HG03521 (cell line): ENCODE measurements around the gene RPL29.

Experiments
- ATAC-seq: cut with Tn5 transposase; IDR thresholded peaks from one replicate; pipeline ENCODE4 v1.9.1; 2021; ENCODE audit warnings: mild to moderate bottlenecking, moderate library complexity; ENCODE audit not compliant: unreplicated experiment

The RPL29 gene

DNA sequence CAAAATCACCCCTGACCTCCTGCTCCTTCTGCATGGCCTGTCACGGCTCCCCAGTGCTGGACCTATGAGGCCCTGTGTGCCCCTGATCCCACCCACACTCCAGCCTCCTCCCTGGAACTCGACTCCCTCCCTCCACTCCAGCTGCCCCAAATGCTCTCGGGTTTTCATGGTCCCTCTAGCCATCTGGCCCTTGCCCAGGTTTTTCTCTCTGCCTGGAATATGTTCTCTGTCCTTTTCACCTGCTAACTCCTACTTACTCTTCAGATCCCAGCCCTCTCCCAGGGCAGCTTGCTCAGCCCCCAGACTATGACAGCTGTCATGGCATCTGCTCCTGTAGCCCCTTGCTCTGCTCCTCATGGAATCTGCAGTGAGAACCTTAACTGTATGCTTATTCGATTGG is 30.3 kb upstream of the RPL29 start:
- no peak for ATAC-seq

DNA sequence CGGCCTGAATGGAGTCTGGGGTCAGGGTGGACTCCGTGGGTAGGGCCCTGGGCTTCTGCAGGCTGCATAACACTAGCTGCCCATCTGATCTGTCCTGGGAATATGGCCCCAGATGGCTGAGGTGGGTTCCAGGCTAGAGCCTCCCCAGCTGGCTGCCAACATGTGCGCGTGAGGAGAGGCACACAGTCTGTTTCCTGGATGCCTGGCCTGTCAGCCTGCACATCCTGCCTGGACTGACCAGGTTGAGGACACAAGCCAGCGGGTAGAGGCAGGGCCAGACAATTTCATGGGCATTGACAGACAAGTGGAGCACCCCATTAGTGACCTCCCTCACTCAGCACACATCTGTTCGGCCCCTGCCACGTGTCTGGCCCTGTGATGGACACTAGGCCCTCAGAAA is 29.8 kb upstream of the RPL29 start:
- ATAC-seq: no peak

DNA sequence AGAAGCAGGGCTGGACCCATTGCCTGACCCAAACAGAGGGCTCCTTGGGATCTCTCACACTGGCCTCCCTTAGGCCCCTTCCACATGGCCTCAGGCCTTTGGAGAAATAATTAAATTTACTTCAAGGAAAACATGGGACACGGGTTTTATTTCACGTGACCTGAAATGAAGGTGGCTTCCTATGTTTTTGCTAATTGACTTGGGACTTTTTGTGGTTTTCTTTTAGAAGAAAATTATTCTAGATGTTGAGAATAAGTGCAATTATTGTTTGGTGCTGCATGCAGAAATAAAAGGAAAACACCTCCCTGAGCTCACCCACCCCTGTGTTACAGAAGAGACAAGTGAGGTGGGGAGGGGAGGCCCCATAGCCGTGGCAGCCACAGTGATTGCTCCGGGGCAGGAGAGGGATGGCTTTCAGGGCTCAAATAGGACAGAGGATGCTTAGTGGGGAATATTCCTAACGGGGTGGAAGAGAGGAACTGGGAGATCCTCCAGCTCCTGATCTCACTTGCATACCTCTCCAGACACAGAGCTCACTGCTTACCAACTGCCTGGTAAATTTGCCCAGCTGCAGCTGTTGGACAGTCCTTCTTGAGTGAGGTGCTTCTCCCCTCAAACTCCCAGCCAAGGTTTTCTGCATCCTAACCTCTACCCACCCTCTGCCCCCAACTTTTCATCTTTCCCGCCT is 29.2 kb upstream of the RPL29 start:
- ATAC-seq: no peak

DNA sequence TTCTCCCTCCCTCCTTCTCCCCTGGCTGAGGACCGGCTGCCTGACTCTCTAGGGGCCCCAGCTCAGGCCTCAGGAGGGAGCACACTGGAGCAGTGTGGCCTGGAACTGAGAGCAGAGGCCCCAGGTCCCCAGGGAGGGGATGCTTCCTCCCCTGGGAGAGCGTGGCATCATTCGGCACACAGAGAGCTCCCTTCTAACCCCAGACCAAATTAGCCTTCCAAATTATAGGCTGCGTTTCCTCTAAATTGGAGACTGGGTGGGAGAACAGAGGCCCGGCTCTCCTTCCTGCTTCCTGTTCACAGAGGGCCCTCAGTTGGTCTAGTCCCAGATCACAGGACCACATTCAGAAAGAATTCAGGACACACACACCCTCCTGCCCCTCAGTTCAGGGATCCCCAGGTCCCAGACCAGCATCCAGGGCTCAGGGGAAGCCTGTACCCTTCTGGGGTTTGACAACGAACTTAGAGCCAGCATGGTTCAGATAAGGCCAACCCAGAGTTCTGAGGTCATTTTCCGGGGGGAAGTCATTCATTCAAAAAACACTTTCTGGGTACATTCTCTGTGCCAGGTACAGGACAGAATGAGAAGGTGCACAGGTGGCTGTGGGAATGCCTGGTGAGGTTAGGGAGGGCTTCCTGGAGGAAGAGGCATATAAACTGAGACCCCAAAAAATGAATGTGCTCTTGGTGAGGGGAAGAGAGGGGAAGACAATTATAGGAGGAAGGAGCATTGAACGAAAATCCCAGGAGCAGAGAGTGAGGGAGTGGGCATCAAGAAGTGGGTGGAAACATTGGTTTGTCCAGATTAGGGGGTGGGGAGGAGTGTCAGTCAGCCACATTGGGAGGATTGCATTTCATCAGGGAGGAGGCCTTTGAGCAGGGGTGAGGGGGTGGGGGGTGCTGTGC is 28.4 kb upstream of the RPL29 start:
- ATAC-seq: no peak

DNA sequence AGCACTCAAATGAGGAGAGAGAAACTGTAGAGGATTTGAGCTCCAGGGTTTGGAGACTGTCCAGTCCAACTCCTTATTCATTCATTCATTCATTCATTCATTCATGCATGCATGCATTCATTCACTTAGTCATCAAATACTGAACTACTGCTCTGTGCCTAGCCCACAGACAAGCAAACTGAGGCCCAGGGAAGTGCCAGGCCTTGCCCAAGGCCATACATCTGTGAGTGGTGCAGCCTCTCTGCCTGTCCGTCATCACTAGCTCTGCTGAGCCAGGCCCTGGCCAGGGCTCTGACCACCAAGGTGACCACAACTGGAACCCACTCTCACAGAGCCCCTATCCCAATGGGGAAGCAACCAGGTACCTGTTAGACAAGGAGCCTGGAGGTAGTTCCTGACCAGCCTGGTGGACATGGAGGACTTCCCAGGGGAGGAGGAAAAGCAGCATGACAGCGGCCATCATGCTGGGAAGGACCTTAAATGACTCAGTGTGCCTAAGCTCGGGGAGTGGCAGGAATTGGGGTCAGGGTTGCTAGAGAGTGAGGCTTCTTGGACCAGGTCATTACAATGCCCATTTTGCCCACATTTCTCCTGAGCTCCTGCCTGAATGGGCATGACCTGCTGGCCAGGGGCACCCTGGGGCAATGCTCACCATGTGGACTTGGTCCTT is 27.5 kb upstream of the RPL29 start:
- ATAC-seq: no peak

DNA sequence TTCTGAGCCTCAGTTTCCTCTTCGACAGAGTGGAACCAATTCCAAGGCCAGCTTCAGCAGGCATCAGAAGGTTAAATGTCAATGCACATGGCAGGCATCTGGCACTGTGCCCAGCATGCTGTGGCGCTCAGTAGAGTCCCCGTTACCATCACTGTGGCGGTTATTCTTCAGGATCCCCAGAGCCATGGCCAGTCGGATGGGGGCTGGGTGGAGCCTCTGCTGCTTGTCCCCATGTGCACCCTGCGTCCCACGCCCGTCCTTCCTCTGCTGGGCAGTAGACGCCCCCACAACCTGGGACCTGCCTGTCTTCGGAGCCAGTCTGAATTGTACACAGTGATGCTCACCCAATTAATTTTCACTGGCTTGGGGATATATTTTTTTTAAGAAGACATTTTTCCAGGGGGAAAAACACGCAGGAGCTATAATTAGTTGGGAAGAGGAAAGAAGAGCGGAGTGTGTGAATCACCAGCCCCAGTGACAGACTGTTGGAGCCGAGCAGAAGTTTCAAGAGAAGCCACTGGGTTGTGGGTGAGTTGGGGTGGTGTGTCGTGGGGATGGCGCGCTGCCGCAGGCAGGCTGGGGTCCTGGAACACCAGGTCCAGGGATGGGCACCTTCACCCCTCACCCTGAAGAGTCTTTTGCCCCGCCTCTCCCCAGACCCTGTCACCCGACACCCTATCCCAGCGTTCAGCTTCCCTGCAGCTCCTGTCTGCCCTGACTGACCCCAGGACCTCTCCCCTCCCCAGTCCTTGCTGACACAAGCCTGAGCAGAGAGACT is 26.8 kb upstream of the RPL29 start:
- no peak for ATAC-seq

DNA sequence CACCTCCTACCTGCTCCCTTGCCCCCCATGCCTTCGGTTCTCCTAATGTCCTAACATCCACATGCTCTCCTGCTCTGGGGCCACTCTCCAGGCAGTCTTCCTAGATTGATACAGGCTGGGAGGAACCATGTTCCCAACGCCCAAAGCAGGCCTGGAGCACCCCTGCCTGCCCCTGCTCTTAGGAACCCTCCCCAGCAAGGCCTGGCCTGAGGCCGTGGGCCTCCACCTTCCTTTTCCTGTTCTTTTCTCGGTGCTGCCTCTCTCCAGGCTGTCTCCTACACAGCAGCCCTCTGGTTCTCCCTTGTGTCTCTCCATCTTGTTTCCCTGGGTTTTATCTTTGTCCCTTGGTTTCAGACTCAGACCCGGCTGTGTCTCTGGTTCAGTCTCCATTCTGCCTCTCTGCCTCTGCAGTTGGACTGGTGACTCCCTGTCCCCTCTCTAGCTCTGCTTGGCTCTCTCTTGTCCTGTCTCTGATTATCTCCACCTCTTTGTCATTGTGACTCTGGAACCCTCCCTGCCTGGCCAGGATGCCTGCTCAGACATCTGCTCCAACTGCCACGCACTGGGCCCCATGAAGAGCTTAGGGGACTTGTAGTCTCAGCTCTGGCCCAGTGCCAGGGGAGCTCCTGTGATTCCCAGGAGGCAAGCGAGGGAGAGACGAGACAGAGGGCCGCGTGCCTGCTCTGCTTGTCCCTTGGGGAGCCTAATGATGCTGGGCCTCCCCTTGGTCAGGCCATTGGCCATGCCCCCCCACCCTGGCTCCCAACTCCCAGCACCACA is 26.0 kb upstream of the RPL29 start:
- no peak for ATAC-seq

DNA sequence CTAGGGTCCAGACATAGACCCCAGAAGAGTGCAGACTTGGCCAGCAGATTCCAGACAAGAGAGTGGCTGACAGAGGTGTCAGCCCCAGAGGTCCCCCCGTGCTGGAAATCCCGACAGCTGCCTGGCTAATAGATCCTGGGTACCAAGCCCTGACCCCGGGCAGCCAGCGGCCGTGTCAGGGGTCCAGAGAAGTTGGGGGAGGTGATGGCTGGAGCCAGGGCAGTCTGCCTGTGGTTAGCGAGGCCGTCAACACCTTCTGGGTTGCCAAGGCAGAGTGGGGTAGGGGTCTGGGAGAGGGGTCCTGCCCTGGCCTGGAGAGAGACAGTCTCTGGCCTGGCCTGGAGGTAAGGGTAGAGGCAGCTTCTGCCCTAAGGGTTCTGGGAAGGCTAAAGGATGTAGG is 25.1 kb upstream of the RPL29 start:
- no peak for ATAC-seq

DNA sequence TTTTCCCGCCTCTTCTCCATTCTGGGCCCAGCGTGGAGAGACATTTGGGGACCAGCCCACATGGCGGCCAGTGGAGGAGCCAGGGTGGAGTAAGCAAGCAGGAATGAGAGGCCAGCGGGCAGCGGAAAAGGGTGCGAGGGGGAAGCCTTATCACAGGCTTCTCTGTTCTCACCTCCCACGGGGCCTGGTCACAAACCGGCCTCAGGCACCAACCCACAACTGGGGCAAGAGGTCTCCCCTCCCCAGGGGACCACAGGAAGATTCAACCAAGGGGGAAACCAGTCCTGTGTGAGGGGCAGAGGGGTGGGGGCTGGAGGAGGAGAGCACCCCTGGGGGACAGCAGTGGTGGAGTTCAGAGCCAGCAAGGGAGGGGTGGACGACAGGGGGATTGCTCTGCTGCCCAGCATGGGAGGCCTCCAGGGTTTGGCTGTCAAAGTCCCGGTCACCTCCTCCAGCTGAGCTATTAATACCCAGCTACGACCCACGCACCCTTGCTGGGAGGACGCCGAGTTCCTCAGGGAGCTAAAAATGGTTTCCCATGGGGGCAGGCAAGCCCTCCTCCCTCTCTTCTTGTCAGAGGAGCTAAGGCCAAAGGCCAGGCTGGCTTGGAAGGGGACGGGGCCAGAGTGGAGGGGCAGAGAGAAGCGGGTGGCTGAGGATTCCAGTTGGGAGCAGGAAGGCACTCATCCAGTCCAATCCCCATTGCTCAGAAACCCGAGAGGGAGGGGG is 23.8 kb upstream of the RPL29 start:
- no peak for ATAC-seq

DNA sequence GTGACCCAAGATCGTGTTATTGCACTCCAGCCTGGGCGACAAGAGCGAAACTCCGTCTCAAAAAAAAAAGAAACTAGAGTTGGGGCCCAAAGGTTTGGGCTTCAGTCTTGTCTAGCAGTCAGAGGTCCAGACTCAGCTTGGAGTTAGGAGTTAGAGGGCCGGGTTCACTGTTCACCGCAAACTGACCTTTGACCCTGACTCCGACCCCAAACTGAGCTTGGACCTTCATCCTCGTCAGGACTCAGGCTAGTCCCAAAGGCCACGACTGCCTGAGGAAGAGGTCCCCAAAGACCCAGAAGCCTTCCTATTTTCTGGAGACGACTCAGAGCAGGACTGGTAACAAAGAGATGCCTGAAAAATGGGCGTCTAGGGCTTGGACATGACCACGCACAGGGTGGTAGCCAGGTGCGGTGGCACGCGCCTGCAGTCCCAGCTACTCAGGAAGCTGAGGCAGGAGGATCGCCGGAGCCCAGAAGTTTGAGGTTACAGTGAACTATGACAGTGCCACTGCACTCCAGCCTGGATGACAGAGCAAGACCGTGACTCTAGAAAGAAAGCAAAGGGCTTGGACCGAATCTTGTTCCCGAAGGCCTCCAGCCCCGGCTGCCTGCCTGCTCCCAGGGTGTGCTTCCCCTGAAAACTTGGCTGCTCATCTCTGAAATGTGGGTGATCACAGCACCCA is 22.8 kb upstream of the RPL29 start:
- no peak for ATAC-seq

DNA sequence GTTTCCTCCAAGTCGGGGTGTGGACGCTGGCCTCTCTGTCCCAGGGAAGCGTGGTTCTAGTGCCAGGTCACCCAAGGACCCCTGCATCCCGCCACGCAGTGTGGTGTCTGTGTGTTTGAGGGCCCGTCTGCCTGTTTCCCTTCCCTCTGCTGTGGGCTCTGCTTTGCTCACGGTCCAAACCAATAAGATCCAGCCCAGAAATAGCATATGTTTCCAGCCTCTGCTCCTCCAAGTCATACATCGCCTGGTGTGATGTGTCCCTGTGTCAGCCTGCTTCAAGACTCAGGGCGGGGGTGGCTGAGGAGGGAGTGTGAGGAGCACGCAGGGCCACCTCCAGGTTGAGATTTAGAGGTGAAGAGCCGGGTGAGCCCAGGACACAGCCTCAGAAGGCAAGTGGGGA is 21.9 kb upstream of the RPL29 start:
- ATAC-seq: no peak

DNA sequence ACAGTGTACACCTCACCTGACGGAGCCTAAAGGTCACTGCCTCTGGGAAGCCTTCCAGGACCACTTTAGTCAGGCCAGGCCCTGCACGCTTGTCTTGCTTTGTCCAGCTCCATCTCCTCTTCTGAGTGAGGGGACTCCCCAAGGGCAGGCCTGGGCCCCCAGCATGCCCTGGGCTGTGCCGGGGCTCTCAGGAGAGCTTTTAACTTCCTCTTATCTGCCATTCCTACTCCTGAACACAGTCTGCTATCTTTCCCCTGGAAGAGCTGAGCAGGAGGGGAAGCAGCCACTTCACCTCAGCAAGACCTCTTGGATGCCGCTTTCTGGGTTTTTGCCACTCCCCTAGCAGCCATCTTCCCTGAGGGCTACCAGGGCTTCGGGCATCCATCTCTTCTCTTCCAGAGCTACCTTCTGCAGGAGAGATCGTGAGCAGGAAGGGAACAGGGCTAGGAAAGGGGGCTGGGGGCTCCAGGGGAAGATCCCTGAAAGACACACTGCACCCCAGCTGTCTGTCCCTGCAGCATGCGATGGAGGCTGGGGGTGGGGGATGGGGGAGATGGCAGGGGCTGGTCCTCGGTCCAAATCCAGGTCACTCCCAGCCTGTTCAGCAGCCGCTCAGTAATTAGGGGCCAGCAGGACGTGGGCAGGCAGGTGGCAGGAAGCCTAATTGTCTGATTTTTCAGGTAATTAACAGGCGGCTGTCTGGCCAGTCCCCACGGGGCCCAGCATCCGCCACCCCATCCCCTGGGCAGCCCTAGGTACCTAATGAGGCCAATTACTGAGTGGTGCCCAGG is 19.9 kb upstream of the RPL29 start:
- ATAC-seq: no peak

DNA sequence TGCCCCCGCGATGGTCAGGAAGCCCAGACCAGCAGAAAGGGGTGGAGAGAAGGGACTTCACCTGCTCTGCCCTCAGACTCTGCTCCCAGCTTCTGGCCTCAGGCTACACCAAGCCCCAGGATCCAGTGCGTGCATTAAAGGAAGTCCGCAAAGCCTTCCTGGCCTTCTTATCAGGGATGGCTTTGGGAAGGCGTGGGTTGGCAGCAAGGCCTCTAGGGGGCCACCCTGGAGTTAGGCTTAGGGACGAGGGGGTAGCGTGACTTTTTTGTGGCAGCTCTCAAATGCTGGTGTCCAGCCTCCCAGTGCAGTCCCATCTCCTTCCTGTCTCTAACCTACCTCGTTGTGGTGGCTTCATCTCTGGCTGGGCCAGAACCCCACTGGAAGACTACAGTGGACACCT is 18.9 kb upstream of the RPL29 start:
- ATAC-seq: no peak

DNA sequence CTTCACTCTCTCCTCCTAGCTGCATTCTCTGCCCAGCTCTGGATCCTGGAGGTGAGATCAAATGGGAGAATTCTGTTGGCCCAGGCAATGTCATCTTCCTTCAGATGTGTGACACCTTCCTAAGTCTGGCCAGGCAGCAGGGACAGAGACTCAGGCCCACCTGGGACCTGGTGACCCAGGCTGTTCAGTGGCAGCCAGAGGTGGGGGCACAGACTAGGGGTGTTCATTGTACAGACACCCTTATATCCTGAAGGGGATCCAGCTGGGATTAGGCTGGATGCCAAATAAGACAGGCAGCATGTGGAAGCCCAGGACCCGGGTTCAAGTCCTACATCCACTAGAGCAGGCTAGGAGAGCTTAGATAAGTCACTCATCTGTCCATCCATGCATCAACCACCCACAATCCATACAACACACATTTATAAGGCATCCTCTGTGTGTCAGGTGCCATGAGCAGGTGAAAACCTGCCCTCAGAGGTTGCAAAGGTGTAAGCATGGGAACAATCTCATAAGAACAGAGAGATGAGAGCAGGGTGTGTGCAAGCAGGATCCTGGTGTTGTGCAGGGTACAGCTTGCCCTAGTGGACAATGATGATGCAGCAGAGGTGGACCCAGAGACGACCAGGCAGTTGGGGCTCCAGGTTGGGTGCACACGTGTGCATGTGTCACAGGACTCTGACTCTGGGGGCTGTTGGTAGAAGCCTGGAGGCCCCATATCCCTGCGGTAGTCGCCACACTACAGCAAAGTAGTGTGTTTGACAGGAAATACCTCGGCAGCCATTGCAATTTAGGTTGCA is 18.3 kb upstream of the RPL29 start:
- no peak for ATAC-seq

DNA sequence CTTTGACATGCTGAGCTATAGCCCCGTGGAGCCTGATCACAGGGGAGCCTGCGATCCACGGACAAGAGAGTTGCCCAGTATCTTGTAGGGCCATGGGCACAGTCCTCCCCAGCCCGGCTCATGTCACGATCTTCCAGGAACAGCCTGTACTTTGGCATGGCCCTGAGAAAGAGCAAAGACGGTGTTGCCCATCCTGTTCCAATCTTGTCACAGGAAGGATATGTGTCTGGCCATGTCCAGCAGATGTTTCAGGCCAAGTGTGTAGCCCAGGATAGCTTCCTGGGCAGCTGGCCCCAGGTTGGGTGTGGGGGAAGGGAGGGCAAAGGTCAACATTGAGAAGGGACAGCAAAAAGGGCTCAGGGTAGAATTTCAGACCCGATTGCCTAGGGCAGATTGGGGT is 17.0 kb upstream of the RPL29 start:
- ATAC-seq: no peak

DNA sequence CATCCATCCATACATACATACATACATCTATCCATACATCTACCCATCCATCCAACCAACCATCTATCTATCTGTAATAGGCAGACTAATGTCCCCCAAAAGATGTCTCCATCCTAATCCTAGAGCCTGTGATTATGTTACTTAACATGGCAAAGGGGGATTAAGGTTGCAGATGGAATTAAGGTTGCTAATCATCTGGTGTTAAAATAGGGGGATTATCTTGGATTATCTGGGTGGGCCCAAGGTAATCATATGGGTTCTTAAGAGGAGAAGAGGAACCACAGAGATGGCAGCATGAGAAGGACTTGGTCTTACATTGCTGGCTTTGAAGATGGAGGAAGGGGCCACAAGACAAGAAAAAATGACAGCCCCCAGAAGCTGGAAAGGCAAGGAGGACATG is 14.7 kb upstream of the RPL29 start:
- no peak for ATAC-seq

DNA sequence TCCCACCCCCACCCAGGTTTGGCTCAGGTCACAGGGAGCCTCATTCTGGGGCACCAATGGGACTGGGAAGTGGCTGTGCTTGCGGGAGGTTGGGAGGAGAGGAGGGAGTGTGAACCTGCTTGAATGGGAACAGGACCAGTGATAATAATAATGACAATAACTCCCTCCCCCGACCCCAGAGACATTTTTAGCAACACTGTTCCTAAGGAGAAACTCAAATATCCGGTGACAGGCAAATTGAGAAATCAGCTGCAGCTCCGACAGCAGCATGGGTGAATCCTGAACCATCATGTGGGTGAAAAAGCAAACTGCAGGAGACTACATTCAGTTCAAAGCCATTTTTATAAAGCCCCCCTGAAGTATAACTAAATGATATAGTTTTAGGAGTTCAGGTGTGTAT is 11.6 kb upstream of the RPL29 start:
- ATAC-seq: no peak

DNA sequence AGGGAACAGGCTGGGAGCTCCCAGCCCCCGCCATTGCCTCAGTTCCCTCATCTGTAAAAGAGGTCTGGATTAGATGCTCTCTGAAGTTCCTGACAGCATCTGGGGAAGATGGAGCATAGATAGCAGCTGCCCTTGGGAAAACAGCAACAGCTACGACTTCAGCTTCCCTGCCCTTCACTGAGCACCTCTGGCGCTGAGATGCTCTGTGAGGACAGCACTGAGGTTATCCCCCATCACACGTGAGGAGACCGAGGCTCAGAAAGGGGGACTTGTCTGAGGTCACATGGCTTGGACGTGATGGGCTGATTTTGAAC is 11.1 kb upstream of the RPL29 start:
- no peak for ATAC-seq
